Thyroid gland (tissue), 4 donors: ENCODE measurements around the gene TCAP. TPM values are rescaled to one million over a fixed set of nuclear protein-coding genes. Genes with fewer than 3 reads are reported as not detected.
A peak's percentile ranks its signal among the peaks of the same experiment; 100 is the strongest.

Experiments
- DNase-seq, 2 donors: peaks; one replicate each; pipeline ENCODE4 v3.0.0-alpha.2; 2019
- H3K27ac ChIP-seq, 3 donors: fragments of 200-600 bp; sonication (generic); 1 replicate in 2 of 3; 2 replicates in 1 of 3; pipeline ENCODE4 v1.5.1; 2016 to 2019; ENCODE audit warnings: mild to moderate bottlenecking in 1 of 3, moderate library complexity in 1 of 3
- H3K27me3 ChIP-seq: fragments of 200-600 bp; sonication (generic); one replicate; pipeline ENCODE4 v1.5.1; 2019
- H3K36me3 ChIP-seq, 2 donors: fragments of 200-600 bp; sonication (generic); one replicate each; pipeline ENCODE4 v1.5.1; 2016 to 2019
- H3K4me1 ChIP-seq, 2 donors: fragments of 200-600 bp; sonication (generic); one replicate each; pipeline ENCODE4 v1.5.1; 2017 to 2019
- H3K4me3 ChIP-seq, 3 donors: fragments of 200-600 bp; sonication (generic); replicated peaks in 1 of 3; 1 replicate in 2 of 3; 2 replicates in 1 of 3; pipeline ENCODE4 v1.5.1; 2016; ENCODE audit warnings: mild to moderate bottlenecking in 1 of 3
- H3K9me3 ChIP-seq: fragments of 200-600 bp; sonication (generic); one replicate; pipeline ENCODE4 v1.5.1; 2017
- POLR2A ChIP-seq, 2 donors: fragments of 450-650 bp; IDR thresholded peaks; one replicate each; pipeline ENCODE4 v1.6.1; 2017; ENCODE audit warnings: antibody characterized with exemption in 2 of 2, mild to moderate bottlenecking in 2 of 2, moderate library complexity in 1 of 2
- WGBS, 2 donors: methylation state at CpG; one replicate each; pipeline ENCODE4 v1.1.5; 2017; 5-methylcytosine and 5-hydroxymethylcytosine counted together
- intact Hi-C: fragments of 100-400 bp; cut with DNase I; formaldehyde crosslinking; loops from one replicate; pipeline ENCODE4 v1.15.1; 2023
- total RNA-seq, 4 donors: library from RNA; depleted of rRNA; stranded (reverse); fragments of >200 nt; gene quantifications; one replicate each; pipeline ENCODE4 v1.2.3, GENCODE V29; 2016
- TF ChIP-seq, protein P1 (sequence below), 6 experiments: fragments of 200-600 bp in 3 of 6; fragments of 450-650 bp in 3 of 6; sonication (generic) in 3 of 6; IDR thresholded peaks; one replicate each; pipeline ENCODE4 v1.5.1; 2016 to 2019; ENCODE audit warnings: antibody characterized with exemption in 6 of 6, mild to moderate bottlenecking in 2 of 6, inconsistent platforms in 1 of 6, moderate library complexity in 1 of 6

Gene TCAP
- total RNA-seq, 4 donors from 2014 or later = 0.63 to 2.1 (median 1.5) TPM

DNA sequence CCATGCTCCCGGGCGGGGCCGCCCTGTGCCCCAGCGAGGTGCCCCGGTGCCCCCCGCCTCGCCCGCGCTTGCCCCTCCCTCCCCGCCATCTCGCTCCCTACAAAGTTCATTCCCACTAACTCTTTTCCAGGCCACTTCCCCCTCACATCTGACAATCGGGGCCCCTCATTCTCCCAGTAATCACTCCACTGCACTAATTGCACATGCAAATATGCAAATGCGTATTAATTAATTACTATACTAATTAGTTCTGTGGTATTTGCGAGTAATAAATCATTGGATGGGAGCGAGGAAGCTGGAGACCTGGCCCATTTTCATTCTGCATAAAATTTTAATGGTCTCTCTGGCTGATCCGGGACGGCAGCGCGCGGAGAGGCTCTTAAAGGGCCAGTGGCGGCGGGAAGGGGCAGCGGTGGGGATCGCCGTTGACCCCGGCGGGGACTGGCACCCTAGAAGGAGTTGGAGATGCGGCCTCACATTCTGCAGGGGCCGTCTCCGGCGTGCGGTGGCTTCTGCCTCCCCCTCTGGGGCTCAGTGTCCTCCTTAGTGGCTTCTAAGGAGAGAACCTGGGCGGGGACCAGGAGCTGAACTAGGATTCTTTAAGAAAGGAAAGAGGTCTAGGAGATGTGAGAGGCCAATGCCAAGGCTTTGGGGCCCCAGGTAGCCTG lies 46.8 kb upstream of the TCAP start:
- no peak for TF ChIP-seq POLR2A (IDR thresholded peaks at IDR 0.05)
- TF ChIP-seq, protein P1, sequence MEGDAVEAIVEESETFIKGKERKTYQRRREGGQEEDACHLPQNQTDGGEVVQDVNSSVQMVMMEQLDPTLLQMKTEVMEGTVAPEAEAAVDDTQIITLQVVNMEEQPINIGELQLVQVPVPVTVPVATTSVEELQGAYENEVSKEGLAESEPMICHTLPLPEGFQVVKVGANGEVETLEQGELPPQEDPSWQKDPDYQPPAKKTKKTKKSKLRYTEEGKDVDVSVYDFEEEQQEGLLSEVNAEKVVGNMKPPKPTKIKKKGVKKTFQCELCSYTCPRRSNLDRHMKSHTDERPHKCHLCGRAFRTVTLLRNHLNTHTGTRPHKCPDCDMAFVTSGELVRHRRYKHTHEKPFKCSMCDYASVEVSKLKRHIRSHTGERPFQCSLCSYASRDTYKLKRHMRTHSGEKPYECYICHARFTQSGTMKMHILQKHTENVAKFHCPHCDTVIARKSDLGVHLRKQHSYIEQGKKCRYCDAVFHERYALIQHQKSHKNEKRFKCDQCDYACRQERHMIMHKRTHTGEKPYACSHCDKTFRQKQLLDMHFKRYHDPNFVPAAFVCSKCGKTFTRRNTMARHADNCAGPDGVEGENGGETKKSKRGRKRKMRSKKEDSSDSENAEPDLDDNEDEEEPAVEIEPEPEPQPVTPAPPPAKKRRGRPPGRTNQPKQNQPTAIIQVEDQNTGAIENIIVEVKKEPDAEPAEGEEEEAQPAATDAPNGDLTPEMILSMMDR (IDR thresholded peaks at IDR 0.05) = no peak
- intact Hi-C loops = no loop called here
- no peaks in the 10 kb centered on the region for H3K36me3 ChIP-seq
- H3K9me3 ChIP-seq = no peaks in the 10 kb centered on the region
- DNase-seq = peak; percentile 31 to 40
- 3 to 4% methylated on average over 33 of the region's 33 CpGs for WGBS, 2 donors
- peak overlapping the region in 1 of 3 donors; percentile 51 for H3K4me3 ChIP-seq
- peaks cover 7 to 10% of the 10 kb centered on the region in 2 donors for H3K4me1 ChIP-seq
- no peaks in the 10 kb centered on the region for H3K27me3 ChIP-seq
- H3K27ac ChIP-seq = peak overlapping the region; percentile 33 to 68 (median 34)

DNA sequence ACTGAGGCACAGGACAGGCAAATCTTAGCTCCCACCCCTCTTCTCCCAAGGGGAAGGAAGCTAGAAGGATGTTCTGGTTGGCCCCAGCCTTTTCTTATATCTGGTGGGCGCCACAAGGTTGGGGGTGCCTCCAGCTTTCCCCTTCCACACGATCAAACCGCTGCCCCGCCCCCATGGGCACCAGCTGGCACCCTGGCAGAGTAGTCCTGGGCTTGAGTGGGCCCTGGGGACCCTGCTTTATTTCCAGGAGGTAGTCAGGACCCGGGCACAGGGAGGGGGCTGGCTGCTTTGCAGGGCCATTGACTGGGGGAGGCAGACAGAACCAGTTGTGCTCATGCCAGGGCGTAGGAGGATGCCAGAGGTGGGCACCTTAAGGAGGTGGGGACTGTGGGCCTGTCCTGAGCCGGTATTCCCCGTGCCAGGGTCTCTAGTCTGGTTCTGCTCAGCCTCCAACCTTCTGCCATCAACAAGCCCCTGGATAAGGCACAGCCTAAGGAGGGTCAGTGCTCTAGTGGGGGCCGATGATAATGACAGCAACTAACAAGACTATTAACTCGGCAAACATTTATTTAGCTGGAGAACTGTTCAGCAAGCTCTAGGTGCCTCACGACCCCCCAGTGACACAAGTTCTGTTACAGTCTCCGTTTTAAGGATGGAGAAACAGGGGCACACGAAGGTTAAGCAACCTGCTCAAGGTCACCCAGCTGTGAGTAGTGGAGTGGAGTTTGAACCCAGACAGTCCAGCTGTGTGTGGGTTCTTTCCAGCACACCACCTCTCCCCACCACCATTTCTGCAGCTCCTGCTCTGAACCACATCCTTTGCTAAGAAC lies 46.0 kb upstream of the TCAP start:
- H3K27me3 ChIP-seq = no peaks in the 10 kb centered on the region
- TF ChIP-seq, protein P1 (IDR thresholded peaks at IDR 0.05) = no peak
- no peak for TF ChIP-seq POLR2A (IDR thresholded peaks at IDR 0.05)
- no peak for DNase-seq
- H3K27ac ChIP-seq = no peak overlapping the region
- no peaks in the 10 kb centered on the region for H3K36me3 ChIP-seq
- H3K4me3 ChIP-seq = no peak overlapping the region
- 64 to 66% methylated on average over 9 to 12 of the region's 13 CpGs for WGBS, 2 donors
- intact Hi-C loops = no loop called here
- peaks cover 7 to 10% of the 10 kb centered on the region in 2 donors for H3K4me1 ChIP-seq
- no peaks in the 10 kb centered on the region for H3K9me3 ChIP-seq

DNA sequence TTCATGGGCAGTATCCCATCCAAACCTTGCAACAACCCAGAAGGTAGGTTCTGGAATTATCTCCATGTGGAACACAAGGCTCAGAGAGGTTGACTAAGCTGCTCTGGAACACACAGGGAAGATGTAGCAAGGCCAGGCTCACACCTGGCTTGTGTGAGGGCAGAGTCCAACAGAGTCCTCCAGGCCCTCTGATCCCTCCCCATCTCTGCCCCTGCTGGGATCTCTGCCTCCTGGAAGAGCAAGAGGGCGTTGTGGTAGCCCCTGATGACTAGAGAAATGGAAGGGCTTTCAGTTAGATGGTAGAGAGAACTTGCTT lies 45.4 kb upstream of the TCAP start:
- H3K27me3 ChIP-seq = no peaks in the 10 kb centered on the region
- no peak overlapping the region for H3K27ac ChIP-seq
- H3K9me3 ChIP-seq = no peaks in the 10 kb centered on the region
- 47 to 50% methylated on average over 1 of the region's 1 CpG for WGBS, 2 donors
- H3K4me1 ChIP-seq = peaks cover 7 to 10% of the 10 kb centered on the region in 2 donors
- no peaks in the 10 kb centered on the region for H3K36me3 ChIP-seq
- no peak for DNase-seq
- TF ChIP-seq, protein P1 (IDR thresholded peaks at IDR 0.05) = no peak
- TF ChIP-seq POLR2A (IDR thresholded peaks at IDR 0.05) = no peak
- intact Hi-C loops = loop anchor here (5.0 to 10.0 kb wide), 3 partner anchors 72 to 245 kb away; partner anchors contain the start of genes IKZF3 and ZPBP2
- H3K4me3 ChIP-seq = no peak overlapping the region

DNA sequence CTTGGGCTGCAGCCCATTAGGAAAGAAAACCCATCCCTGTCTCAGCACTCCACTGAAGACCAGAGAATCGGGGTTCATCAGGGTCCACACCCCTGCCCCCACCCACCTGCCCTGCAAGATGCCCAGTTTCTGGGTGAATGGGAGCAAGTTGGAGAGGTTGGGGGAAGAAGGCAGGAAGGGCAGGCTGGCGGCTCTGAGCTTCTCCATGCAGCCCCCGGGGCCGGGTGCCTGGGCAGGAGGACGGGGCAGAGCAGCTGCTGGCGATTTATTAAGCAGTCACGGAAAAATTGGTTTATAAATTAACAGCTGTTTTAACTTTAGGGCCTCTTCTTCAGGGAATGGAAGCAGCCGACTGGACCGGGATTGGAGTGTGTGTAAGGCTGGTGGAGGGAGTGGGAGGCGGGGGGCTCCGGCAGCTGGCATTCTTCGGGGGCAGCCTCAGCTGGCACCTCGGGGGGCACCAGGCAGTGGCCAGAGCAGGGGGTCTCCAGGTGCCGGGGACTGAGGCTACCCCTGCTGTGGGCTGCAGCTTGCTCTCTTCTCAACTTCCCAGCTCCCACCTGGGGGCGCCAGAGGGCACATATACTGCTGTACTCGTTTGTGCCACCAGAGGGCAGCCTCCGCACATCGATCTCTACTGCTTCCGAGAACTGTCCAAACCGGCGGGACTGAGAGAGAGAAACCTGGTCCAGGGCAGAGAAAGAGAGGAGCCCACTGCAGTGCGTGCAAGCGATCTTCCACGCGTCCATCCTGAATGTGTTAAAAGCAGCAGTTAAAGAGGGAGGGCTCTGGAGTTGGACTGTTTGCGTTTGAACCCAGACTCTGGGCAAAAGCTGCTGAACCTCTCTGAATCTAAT lies 43.4 kb upstream of the TCAP start:
- no peak for TF ChIP-seq POLR2A (IDR thresholded peaks at IDR 0.05)
- TF ChIP-seq, protein P1 (IDR thresholded peaks at IDR 0.05) = peak; percentile 93 to 100 (median 100)
- no peaks in the 10 kb centered on the region for H3K36me3 ChIP-seq
- peak; percentile 80 to 86 for DNase-seq
- peaks cover 10 to 14% of the 10 kb centered on the region in 2 donors for H3K4me1 ChIP-seq
- no peak overlapping the region for H3K4me3 ChIP-seq
- peaks cover 7% of the 10 kb centered on the region for H3K27me3 ChIP-seq
- 10 to 14% methylated on average over 20 to 24 of the region's 26 CpGs for WGBS, 2 donors
- H3K9me3 ChIP-seq = no peaks in the 10 kb centered on the region
- intact Hi-C loops = loop anchor here (2.0 to 10.0 kb wide), 4 partner anchors 43 to 243 kb away; partner anchors contain the start of genes IKZF3, TCAP and ZPBP2
- H3K27ac ChIP-seq = no peak overlapping the region
